ENCODE measurements around the gene MYO3B.

MYO3B gene

DNA sequence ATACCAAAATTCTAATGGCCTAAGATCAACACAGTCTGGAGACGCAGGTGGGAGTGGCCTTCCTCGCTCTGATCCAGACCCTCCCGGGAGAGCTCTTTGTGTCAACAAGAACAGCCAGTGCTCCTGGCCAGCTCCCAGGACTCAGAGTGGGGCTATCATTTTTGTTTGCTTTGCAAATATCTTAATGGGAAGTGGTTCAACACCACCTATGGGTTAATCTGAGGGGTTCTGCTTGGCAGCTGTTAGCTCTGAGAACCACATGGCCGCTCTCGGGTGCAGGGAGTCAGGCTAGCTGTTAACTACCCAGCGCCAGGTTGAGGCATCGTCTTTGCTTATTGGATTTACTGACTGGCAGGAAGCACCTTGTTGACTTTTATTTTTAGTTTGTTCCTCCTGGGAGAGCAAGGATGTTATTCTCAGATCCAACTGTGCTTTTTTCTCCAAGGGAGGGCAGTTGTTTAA, 352.4 kb downstream of the MYO3B start:
- peak; percentile 65 to 66 for DNase-seq (ENCODE audit: low read depth in 2 of 2)
- TF ChIP-seq, protein P1, sequence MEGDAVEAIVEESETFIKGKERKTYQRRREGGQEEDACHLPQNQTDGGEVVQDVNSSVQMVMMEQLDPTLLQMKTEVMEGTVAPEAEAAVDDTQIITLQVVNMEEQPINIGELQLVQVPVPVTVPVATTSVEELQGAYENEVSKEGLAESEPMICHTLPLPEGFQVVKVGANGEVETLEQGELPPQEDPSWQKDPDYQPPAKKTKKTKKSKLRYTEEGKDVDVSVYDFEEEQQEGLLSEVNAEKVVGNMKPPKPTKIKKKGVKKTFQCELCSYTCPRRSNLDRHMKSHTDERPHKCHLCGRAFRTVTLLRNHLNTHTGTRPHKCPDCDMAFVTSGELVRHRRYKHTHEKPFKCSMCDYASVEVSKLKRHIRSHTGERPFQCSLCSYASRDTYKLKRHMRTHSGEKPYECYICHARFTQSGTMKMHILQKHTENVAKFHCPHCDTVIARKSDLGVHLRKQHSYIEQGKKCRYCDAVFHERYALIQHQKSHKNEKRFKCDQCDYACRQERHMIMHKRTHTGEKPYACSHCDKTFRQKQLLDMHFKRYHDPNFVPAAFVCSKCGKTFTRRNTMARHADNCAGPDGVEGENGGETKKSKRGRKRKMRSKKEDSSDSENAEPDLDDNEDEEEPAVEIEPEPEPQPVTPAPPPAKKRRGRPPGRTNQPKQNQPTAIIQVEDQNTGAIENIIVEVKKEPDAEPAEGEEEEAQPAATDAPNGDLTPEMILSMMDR (IDR thresholded peaks at IDR 0.05; ENCODE audit: low read depth, low read length): no peak
- no peak overlapping the region for H3K4me3 ChIP-seq (replicated peaks in 1 of 2; ENCODE audit: low read depth in 2 of 2, low read length in 2 of 2)

DNA sequence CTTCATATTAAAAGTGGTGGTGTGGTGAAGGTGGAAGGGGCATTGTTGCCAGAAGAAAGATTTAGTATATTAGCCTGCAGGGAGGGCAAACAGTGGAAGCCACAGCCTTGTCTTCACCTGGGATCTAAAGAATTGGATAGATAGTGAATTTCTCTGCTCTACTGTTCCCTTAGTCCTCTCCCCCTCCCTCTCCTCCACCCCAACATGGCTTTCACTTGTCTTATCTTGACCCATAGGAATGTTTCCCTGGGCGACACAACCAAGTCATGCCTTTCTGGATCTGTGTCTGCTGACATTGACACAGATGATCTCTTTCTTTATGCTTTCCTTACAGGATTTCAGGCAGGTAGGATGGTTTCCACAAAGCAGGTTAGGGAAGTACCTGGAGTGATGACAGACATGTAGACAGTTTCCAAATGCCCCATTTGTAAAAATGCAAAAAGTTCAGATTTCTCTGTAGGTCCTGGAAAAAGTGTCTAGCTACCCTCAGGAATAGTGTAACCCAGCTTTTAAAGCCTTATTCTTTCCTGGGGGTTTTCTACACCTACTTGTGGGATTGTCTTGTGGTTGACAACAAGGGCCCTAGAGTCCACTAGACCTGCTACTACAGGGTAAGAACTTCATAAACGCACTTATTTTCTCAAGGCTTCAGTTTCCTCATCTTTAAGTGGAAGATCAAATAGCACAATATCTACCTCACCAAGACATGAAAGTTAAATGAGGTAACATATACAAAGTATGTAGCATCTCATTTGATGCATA, 353.0 kb downstream of the MYO3B start:
- TF ChIP-seq, protein P1 (IDR thresholded peaks at IDR 0.05; ENCODE audit: low read depth, low read length): no peak
- DNase-seq (ENCODE audit: low read depth in 2 of 2): no peak
- H3K4me3 ChIP-seq (replicated peaks in 1 of 2; ENCODE audit: low read depth in 2 of 2, low read length in 2 of 2): no peak overlapping the region

DNA sequence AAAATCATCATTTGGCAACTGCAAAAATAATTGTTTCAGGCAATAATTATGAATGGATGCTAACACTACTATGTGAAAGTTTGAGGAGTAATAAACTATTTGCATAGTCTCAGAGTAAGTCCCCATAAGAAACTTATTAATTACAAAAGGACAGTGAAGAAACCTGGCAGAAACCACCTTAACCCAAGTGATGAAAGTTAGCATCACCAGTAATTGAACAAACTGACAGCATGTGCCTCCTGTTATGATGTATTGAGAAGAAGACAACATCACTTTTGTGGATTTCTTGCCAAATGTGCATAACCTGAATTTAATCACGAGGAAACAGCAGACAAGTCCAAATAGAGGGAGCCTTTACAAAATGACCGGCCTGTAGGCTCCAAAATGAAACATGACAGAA, 353.9 kb downstream of the MYO3B start:
- DNase-seq (ENCODE audit: low read depth in 2 of 2): no peak
- TF ChIP-seq, protein P1 (IDR thresholded peaks at IDR 0.05; ENCODE audit: low read depth, low read length): no peak

DNA sequence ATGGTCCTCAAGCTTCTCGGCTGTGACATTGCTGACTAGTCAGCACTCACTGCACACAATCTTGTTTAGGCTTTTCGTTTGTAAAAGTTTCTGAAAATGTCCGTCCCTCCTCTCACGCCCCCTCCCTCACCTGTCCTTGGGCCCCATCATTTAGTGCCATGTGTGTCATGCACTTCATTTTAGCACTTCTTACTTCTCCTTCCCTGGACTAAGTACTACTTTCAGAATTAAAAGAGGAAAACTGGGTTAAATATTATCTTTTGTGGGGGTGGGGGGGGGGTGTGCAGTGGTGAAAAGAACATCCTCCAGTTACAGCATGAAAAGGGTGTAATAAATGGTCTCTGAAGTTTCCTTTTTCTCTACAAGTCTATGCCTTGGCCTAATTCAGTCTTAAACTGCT, 355.2 kb downstream of the MYO3B start:
- TF ChIP-seq, protein P1 (IDR thresholded peaks at IDR 0.05; ENCODE audit: low read depth, low read length): no peak
- DNase-seq (ENCODE audit: low read depth in 2 of 2): no peak
- no peak overlapping the region for H3K4me3 ChIP-seq (replicated peaks in 1 of 2; ENCODE audit: low read depth in 2 of 2, low read length in 2 of 2)

More for the DNA sequence above, 353.9 kb downstream of the MYO3B start:
- no peak overlapping the region for H3K4me3 ChIP-seq (replicated peaks in 1 of 2; ENCODE audit: low read depth in 2 of 2, low read length in 2 of 2)

DNA sequence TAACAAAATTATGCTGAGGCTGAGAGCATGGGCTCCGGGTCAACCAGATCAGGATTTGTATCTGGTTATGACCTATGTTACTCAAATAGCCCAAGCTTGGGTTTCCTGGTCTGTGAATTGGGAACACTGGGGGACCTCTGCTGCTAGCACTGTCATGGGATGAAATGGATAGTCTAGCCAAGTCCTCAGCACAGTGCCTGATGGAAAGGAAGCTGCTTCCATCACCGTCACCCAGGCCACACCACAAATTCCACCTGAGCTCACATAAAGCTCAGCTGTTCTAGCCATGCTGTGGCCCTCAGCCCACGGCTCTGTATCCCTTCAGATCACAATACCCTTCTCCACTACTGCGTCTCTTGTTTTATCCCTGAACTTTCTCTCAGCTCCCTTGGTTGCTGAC, 357.6 kb downstream of the MYO3B start:
- DNase-seq (ENCODE audit: low read depth in 2 of 2): no peak
- TF ChIP-seq, protein P1 (IDR thresholded peaks at IDR 0.05; ENCODE audit: low read depth, low read length): no peak
- H3K4me3 ChIP-seq (replicated peaks in 1 of 2; ENCODE audit: low read depth in 2 of 2, low read length in 2 of 2): no peak overlapping the region

DNA sequence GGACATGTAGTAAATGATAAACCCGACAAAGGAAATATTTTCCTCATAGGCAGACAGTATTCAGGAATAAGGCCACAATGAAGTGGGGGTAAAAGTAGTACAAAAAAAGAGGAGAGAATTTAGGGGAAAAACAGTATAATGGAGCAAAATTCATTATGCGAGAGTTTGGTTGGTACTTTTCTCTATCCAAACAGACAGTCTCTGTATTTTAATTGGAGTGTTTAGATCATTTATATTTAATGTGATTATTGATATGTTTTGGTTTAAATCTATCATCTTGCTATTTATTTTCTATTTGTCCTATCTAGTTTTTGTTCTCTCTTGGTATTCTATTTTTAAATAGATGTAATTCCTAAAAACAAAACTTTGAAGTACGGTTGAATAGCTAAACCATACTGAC, 366.9 kb downstream of the MYO3B start:
- no peak for DNase-seq (ENCODE audit: low read depth in 2 of 2)
- no peak overlapping the region for H3K4me3 ChIP-seq (replicated peaks in 1 of 2; ENCODE audit: low read depth in 2 of 2, low read length in 2 of 2)
- TF ChIP-seq, protein P1 (IDR thresholded peaks at IDR 0.05; ENCODE audit: low read depth, low read length): no peak

Measured in cardiac fibroblast (primary cell).